Fibroblast of peridontal ligament (primary cell): ENCODE results near the gene GMDS.
"Not testable (repeated sequence)": the region's sequence is repeated elsewhere in the genome, so short reads cannot be mapped to it uniquely, and the experiment has no call there.

Experiments
- DNase-seq: peaks from one replicate; pipeline ENCODE4 v3.0.0-alpha.2; 2010; ENCODE audit errors: extremely low read depth

Gene GMDS

GRCh38 chr6:1709234-1709641, 536.2 kb downstream of the GMDS start:
- no peak for DNase-seq

- DNase-seq, result no peak
Measured at GRCh38 chr6:1708820-1709219, 536.6 kb downstream of the GMDS start.

- DNase-seq, result no peak
Measured at GRCh38 chr6:1708122-1708521, 537.3 kb downstream of the GMDS start.

GRCh38 chr6:1705630-1706029, 539.8 kb downstream of the GMDS start:
- no peak for DNase-seq

GRCh38 chr6:1705183-1705582, 540.2 kb downstream of the GMDS start:
- DNase-seq, result no peak

- no peak for DNase-seq
Measured at GRCh38 chr6:1704711-1705110, 540.7 kb downstream of the GMDS start.

- no peak for DNase-seq
Measured at GRCh38 chr6:1703923-1704322, 541.5 kb downstream of the GMDS start.

- no peak for DNase-seq
Measured at GRCh38 chr6:1703091-1703855, 542.1 kb downstream of the GMDS start.

- DNase-seq, result no peak
Measured at GRCh38 chr6:1702580-1703051, 542.8 kb downstream of the GMDS start.

GRCh38 chr6:1701668-1702353, 543.6 kb downstream of the GMDS start:
- DNase-seq, result peak; percentile 90

- DNase-seq, result peak; percentile 15
Measured at GRCh38 chr6:1700278-1700967, 545.0 kb downstream of the GMDS start.

- no peak for DNase-seq
Measured at GRCh38 chr6:1698527-1698926, 546.9 kb downstream of the GMDS start.

- DNase-seq, result no peak
Measured at GRCh38 chr6:1697688-1698351, 547.6 kb downstream of the GMDS start.

GRCh38 chr6:1696463-1696850, 548.9 kb downstream of the GMDS start:
- DNase-seq, result no peak

GRCh38 chr6:1695546-1696462, 549.6 kb downstream of the GMDS start:
- DNase-seq, result peak; percentile 17

GRCh38 chr6:1691828-1692227, 553.6 kb downstream of the GMDS start:
- DNase-seq, result not testable (repeated sequence)

GRCh38 chr6:1690656-1691055, 554.7 kb downstream of the GMDS start:
- DNase-seq, result not testable (repeated sequence)

- no peak for DNase-seq
Measured at GRCh38 chr6:1689141-1689540, 556.3 kb downstream of the GMDS start.

GRCh38 chr6:1688396-1688795, 557.0 kb downstream of the GMDS start:
- DNase-seq, result no peak

- DNase-seq, result no peak
Measured at GRCh38 chr6:1687402-1687801, 558.0 kb downstream of the GMDS start.
